Ureter (tissue), 1 donor: Measurements from ENCODE around the gene MT1F. TPM values are rescaled to one million over a fixed set of nuclear protein-coding genes. Genes with fewer than 3 reads are reported as not detected.
"Not testable (repeated sequence)": the region's sequence is repeated elsewhere in the genome, so short reads cannot be mapped to it uniquely, and the experiment has no call there.

Experiments used
- DNase-seq: peaks from one replicate; pipeline ENCODE4 v3.0.0-alpha.2; 2020; ENCODE audit warnings: low spot score
- total RNA-seq: library from RNA; stranded (reverse); gene quantifications from one replicate; pipeline ENCODE4 v1.2.4, GENCODE V29; 2023
- donor health status: DM: yes; HTN: yes; CAD: no.

Gene MT1F
- total RNA-seq: 8.7 TPM

DNA sequence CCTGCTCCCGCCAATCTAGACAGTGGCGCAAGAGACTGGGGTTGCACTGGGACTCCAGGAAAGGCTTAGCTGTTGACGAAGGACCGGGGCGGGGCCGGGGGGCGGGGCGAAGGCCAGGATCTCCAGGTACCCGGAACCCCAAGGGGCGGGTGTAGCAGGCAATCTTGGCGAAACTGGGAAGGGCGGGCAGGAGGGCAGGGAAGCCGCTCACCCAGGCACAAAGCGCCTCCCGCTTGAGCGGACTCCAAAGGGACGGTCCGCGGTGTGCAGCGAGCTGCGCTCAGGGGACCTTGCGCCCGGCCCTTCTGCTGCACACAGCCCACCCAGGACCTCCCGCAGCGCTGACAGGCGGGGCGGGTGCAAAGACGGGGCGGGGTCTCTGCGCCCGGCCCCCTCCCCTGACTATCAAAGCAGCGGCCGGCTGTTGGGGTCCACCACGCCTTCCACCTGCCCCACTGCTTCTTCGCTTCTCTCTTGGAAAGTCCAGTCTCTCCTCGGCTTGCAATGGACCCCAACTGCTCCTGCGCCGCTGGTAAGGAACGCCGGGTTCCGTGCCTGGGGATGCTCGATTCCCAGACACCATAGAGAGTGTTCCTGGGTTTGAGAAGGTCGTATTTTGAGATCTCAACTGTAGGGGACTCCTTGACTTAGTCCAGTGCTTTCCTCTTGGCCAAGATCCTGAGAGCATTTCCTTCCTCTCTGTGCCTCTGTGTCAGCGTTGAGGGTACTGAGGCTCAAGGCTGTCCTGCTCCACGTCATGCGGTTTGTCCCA lies at the start of gene MT1F:
Gene MT1F, plus strand, starts transcription at position 405 of the 772 bp plus-strand sequence. Its CDS starts 100 bp downstream, at position 505.
- peak; percentile 88 for DNase-seq

DNA sequence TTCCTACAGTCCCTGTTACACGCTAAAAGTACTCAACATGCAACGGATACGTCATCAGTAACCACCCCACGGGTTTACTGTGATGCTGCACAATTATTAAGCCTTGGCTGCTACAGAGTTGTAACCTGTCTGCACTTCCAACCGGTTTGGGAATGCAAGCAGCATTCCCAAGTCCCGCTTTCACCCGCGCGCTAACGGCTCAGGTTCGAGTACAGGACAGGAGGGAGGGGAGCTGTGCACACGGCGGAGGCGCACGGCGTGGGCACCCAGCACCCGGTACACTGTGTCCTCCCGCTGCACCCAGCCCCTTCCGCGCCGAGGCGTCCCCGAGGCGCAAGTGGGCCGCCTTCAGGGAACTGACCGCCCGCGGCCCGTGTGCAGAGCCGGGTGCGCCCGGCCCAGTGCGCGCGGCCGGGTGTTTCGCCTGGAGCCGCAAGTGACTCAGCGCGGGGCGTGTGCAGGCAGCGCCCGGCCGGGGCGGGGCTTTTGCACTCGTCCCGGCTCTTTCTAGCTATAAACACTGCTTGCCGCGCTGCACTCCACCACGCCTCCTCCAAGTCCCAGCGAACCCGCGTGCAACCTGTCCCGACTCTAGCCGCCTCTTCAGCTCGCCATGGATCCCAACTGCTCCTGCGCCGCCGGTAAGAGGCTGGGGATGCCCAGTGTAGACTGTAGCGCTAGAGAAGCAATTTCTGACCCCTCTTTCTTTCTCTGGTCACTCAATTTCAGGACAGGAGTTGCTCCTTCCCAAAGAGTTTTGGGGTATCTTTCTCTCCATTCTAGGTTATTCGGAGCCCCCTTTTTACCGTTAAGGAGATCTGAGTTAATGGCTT lies 49.5 kb upstream of the MT1F start, which contains the start of gene MT2A:
Gene MT2A, plus strand, starts transcription at position 542 of the 833 bp plus-strand sequence. Its CDS starts 72 bp downstream, at position 614.
- peak; percentile 94 for DNase-seq

DNA sequence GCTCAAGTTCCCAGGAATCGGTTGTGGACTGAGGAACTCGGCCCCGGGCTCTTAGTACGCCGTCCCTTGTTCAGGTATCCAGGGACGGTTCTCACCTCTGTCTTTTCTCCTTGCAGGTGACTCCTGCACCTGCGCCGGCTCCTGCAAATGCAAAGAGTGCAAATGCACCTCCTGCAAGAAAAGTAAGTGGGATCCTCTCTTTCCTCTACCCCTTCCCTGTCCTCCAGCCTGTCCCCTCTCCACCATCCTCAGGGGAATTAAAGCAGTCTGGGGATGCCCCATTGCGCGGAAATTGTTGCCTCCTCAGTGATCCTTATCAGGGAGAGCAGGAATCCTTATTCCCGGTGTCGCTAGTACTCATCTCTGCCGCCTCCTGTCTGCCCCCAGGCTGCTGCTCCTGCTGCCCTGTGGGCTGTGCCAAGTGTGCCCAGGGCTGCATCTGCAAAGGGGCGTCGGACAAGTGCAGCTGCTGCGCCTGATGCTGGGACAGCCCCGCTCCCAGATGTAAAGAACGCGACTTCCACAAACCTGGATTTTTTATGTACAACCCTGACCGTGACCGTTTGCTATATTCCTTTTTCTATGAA lies 48.8 kb upstream of the MT1F start:
- no peak for DNase-seq

DNA sequence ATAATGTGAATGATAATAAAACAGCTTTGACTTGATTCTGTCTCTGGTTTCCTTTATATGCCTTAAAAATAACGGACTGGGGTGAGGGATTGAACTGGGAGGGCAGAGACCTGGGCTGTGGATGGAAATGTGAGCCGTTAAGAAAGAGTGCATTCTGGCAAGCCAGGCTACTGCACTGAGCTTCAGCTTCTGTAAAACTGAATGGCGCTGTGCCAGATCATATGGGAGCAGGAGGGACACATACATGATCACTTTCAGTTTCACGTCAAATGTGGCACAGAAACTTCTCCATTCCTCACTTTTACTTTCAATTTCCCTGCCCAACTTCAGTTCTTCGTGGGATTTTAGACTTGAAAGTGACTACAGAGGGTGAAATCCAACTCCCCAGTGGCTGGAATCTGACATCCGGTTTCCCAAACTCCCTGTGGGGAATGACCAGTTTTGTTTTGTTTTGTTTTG lies 48.3 kb upstream of the MT1F start:
- peak; percentile 80 for DNase-seq

- no peak for DNase-seq
Observed at GRCh38 chr16:56610017-56610608, 47.6 kb upstream of the MT1F start.

- DNase-seq: no peak
Observed at GRCh38 chr16:56610609-56611111, 47.1 kb upstream of the MT1F start.

DNA sequence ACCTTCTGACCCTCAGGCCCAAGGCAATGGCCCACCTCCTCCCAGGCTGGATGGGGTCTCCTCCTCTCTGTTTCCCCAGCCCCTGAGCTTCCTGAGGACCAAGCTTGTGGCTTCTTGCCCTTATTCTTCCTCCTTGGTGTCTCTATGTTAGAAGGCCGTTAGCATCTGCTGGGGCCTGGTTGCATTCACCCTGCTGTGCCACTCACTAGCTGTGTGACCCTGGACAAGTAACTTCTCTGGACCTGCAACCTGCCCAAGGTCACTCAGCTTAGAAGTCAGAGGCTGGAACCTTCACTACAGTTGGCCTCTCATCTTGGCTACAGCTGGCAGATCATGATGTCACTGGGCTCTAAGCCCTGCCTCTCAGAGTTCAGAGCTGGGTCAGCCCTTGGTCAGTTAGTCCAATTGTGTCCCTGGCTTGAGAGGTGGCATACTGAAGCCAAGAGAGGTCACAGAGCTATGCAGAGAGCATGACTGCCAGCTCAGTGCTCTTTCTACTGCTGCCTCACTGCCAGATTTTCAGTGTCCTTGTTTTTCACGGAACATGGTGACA lies 46.4 kb upstream of the MT1F start:
- no peak for DNase-seq

DNA sequence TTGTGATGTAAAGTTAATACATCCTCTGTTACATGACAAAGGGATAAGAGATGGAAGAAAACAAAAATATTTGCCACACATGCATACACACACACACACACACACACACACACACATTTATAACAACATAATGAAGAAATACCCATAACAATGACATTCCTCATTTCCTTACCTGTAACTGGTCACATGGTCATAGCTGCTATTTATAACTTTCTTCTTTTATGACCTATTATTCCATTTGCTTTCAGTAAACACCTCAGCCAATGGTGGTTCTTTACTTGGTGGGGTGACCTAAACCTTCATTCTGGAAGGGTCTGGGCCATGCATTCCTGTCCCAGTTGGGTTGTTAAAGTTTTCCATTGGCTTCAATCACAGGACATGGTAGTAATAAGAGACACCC lies 44.1 kb upstream of the MT1F start:
- DNase-seq: no peak

- DNase-seq: no peak
Observed at GRCh38 chr16:56614549-56614991, 43.2 kb upstream of the MT1F start.

DNA sequence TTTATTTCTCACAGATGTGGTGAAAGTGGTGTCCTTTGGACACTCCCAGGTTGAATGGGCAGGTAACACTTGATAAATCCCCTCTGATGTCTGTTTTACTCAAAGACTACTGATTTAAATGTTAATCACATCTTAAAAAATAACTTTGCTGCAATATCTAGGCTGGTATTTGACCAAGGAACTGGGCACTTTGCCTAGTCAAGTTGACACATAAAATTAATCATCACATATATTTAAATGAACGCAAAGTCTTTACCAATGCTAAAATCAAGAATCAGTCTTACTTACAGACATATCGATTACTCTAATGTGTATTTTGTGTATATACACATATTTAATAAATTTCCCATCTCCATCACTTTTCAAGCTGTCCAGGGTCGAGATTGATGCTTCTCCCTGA lies 42.4 kb upstream of the MT1F start:
- DNase-seq: no peak

DNA sequence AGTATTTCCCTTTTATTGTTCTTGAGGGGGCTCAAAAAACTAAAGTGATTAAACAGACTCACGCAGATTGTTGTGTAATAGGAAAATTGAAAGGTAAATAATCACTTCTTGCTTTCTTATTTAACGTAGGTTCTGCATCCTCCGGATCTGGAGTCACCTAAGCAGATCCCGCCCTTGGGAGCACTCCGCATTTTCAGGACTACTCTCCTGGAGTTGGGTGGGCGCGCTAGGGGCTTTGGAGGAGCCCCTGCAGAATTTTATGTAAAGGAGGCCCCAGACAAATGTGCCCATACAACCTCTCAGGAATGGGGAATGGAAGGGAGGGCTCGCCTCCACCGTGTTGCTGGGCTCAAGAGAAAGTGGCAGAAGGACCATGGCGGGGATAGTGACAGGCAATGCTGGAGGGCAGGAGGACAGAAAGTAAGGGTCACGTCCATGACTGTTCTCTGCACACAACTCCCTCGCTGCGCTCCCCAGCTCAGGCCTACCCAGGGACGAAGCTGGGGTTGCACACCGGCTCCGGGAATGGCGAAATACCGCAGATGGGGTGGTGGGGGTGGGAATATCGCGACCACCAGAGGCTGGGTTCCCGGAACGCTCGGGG lies 41.0 kb upstream of the MT1F start:
- DNase-seq: no peak

DNA sequence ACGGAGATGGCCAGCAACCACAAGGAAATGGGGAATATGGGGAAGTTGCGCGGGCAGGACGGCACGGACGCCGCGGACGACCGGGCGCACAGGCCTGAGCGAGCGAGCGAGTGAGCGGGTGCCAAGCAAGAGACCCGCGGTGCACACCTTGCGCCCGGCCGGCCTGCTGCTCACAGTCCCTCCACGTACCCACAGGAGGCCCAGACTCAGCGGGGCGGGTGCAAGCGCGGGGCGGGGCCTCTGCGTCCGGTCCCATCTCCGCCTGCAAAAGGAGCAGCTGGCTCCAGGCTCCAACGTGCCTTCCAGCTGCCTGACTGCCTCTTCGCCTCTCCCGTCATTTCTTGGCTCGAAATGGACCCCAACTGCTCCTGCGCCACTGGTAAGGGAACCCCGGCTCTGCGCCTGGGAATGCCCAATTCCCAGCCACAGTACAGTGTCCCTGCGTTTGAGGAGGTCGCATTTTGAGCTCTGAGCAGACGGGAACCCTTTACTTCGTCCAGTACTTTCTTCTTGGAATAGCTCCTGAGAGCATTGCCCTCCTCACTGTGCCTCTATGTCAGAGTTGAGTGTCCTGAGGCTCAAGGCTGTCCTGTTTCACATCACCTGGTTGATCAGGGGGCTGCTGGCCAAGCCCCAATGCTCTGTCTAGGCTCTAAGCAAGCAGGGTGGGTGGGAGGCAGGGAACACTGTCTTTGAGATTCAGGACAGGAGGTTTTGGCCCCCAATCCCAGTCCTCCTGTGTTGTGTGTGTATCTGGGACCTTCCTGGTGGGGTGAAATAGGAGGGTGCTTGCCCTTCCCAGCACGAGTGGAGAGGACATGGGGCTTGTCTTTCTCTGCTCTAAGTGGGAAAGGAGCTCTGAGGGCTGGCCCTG lies 40.3 kb upstream of the MT1F start:
- DNase-seq: peak; percentile 78

DNA sequence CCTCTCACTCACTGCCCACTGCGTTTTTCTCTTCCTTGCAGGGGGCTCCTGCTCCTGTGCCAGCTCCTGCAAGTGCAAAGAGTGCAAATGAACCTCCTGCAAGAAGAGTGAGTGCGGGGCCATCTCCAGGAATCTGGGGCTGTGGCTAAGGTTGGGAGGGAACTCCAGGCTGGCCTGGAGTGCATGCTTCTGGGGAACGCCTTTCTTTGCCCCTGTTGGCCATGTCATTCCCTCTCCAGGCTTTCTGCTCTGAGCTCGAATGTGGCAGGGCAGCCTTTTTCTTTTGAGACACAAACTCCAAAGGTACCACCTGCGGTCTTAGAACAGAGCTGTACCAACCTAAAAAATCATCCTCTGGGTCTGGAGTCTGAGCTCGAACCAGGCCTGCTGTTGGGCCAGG lies 39.6 kb upstream of the MT1F start:
- no peak for DNase-seq

DNA sequence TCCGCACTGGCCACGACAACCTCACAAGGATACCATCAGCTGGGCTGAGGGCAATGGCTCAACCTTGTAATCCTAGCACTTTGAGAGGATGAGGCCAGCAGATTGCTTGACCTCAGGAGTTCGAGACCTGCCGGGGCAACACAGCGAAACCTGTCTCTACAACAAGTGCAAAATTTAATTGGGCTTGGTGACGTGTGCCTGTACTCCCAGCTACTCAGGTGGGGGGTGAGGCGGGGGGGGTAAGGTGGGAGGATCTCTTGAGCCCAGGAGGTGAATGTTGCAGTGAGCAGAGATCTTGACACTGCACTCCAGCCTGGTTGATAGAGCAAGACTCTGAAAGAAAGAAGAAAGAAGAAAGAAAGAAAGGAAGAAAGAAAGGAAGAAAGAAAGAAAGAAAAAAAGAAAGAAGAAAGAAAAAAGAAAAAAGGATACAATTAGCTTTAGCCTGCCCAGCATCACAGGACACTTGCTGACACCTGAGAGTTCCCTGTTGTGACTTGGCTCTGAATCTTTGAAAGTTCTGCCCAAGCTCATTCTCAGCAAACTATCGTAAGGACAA lies 37.3 kb upstream of the MT1F start:
- no peak for DNase-seq

DNA sequence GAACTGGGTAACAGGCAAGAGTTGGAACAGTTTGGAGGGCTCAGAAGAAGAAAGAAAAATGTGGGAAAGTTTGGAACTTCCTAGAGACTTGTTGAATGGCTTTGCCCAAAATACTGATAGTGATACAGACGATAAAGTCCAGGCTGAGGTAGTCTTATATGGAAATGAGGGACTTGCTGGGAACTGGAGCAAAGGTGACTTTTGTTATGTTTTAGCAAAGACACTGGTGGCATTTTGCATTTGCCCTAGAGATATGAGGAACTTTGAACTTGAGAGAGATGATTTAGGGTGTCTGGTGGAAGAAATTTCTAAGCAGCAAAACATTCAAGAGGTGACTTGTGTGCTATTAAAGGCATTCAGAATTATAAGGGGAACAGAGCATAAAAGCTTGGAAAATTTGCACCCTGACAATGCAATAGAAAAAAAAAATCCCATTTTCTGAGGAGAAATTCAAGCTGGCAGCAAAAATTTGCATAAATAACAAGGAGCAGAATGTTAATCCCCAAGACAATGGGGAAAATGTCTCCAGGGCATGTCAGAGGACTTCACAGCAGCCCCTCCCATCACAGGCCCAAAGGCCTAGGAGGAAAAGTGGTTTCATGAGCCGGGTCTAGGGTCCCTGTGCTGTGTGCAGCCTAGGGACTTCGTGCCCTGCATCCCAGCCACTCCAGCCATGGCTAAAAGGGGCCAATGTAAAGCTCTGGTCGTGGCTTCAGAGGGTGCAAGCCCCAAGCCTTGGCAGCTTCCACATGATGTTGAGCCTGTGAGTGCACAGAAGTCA lies 35.9 kb upstream of the MT1F start:
- not testable (repeated sequence) for DNase-seq

GRCh38 chr16:56623184-56623583 lies 34.6 kb upstream of the MT1F start:
- DNase-seq: not testable (repeated sequence)

- no peak for DNase-seq
Observed at GRCh38 chr16:56623637-56624036, 34.1 kb upstream of the MT1F start.

DNA sequence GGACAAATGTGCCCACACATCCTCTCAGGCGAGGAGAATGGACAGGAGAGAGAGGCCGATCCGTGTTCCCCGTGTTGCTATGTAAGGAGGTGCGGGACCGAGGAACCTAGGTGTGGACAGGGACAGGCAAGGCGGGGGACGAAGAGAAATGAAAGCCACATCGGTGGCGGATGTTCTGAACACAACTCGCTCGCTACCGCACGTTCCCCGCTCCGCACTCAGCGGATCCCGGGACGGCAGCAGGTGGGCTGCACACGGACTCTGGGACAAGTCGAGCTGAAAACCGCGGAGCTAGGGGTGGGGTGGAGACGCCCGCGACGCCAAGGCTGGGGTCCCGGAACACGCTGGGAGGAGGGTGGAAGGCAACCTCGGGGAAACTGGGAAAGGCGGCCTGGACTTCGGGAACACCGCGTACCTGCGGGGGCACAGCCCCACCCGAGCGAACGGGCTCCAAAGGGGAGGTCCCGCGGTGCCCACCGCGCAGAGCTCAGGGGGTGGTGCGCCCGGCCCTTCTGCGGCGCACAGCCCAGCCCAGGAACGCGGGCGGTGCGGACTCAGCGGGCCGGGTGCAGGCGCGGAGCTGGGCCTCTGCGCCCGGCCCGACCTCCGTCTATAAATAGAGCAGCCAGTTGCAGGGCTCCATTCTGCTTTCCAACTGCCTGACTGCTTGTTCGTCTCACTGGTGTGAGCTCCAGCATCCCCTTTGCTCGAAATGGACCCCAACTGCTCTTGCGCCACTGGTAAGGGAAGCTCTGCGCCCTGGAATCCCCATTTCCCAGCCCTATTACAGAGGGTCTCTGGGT lies 32.4 kb upstream of the MT1F start, which contains the start of gene MT1E:
Gene MT1E, plus strand, starts transcription at position 642 of the 803 bp plus-strand sequence. Its CDS starts 71 bp downstream, at position 713.
- peak; percentile 74 for DNase-seq
